ENCODE measurements around the gene FGG. TPM values are rescaled to one million over a fixed set of nuclear protein-coding genes. Genes with fewer than 3 reads are reported as not detected.

FGG gene
- total and polyA plus RNA-seq, 2 of the 8 experiments (the other 6 are each of a cell fraction or from before 2014, with no cell fraction given): not detected

DNA sequence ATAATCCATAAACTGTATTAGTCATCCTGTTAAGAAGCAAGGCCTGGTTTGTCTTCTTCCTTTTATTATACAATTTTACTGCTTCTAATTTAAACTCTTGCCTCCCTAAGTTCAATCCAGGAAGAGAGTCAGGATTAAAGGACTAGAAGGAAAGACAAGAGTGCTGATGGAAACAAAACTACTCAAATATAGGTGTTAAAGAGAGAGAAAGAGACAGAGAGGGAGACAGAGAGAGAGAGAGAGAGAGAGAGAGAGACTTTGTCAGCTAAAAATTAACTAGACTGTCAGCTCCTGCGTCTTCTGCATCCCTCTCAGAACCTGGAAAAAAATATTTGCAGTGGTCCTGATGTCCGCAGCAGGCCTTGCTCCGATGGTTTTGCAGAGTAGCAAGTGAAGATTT is 13.5 kb upstream of the FGG start:
- Histone ChIP-seq H3K9ac (replicated peaks in 1 of 4; ENCODE audit: extremely low read depth in 1 of 4, low read depth in 3 of 4, low read length in 3 of 4) (no peak overlapping the region), H3K4ac (replicated peaks; ENCODE audit: insufficient read length, low read depth, low read length) (no peak overlapping the region), H3K27ac (ENCODE audit: low read depth, low read length) (no peak overlapping the region), H3K4me3 (ENCODE audit: extremely low read depth in 1 of 4, insufficient read depth in 2 of 4, low read depth in 3 of 4, low read length in 4 of 4) (peak overlapping the region in 1 of 4 experiments; percentile 69; a peak in 1 of 8 replicates), H3K56ac (replicated peaks; ENCODE audit: insufficient read length, low read depth, low read length) (no peak overlapping the region), H3K79me2 (ENCODE audit: control insufficient read depth in 1 of 2, insufficient read depth in 2 of 2, low read length in 2 of 2) (no peaks in the 10 kb centered on the region), H2BK120ac (replicated peaks; ENCODE audit: low read depth, low read length) (no peak overlapping the region), H2BK15ac (ENCODE audit: low read length) (no peak overlapping the region), H3K9me3 (ENCODE audit: insufficient read depth in 2 of 2, low read depth in 1 of 2, low read length in 1 of 2) (no peaks in the 10 kb centered on the region), H3K4me2 (ENCODE audit: insufficient read depth in 1 of 2, low read depth in 2 of 2, low read length in 2 of 2) (peak overlapping the region; percentile 79 to 83; a peak in 3 of 4 replicates), H3K36me3 (ENCODE audit: control insufficient read depth in 2 of 4, insufficient read depth in 4 of 4, low read length in 3 of 4) (no peaks in the 10 kb centered on the region), H4K5ac (ENCODE audit: insufficient read length, low read depth, low read length) (no peak overlapping the region), H4K91ac (replicated peaks; ENCODE audit: insufficient read length, low read length) (no peak overlapping the region), H2BK20ac (ENCODE audit: low read length) (no peak overlapping the region), H3K23me2 (ENCODE audit: low read depth, low read length) (peaks cover 8% of the 10 kb centered on the region; the same call in 1 of the 2 replicates), H4K8ac (ENCODE audit: extremely low read depth, insufficient read depth, low read length) (no peak overlapping the region), H3K79me1 (ENCODE audit: low read depth, low read length) (no peaks in the 10 kb centered on the region), H3K27me3 (replicated peaks in 1 of 4; ENCODE audit: control insufficient read depth in 3 of 4, extremely low read depth in 1 of 4, insufficient read depth in 3 of 4, low read length in 3 of 4) (peaks cover 1 to 22% (median 11%) of the 10 kb centered on the region in 4 experiments), H2BK5ac (ENCODE audit: low read depth, low read length) (no peak overlapping the region), H3K18ac (ENCODE audit: extremely low read depth, low read length) (no peak overlapping the region), H3K23ac (ENCODE audit: insufficient read length) (no peak overlapping the region), H2AFZ (ENCODE audit: low read length) (peak overlapping the region; percentile 89; the same call in 1 of the 2 replicates), H3K4me1 (replicated peaks in 1 of 4; ENCODE audit: control insufficient read depth in 3 of 4, insufficient read depth in 4 of 4, low read length in 3 of 4) (peaks cover 0 to 4% (median 1%) of the 10 kb centered on the region in 4 experiments; a peak in 2 of 7 replicates), H2BK12ac (ENCODE audit: low read depth, low read length) (no peak overlapping the region), H2AK5ac (ENCODE audit: low read depth, low read length) (no peak overlapping the region), H3K14ac (ENCODE audit: insufficient read length) (no peak overlapping the region), H4K20me1 (replicated peaks in 1 of 2; ENCODE audit: control insufficient read depth in 1 of 2, insufficient read depth in 2 of 2, low read length in 2 of 2) (no peaks in the 10 kb centered on the region)
- no peak for DNase-seq (ENCODE audit: low read depth in 1 of 2, low spot score in 2 of 2)
- FAIRE-seq: no peak
- ChIA-PET POLR2A (ENCODE audit: partially characterized antibody) (interaction anchor here (1.2 to 3.0 kb wide), 2 partner anchors 77 to 115 kb away, joined by 3 to 13 read pairs; partner anchors contain the start of gene PLRG1), CTCF (ENCODE audit: partially characterized antibody) (interaction anchor here (0.8 to 10.6 kb wide), 21 partner anchors 8 to 432 kb away, joined by 3 to 283 read pairs (median 6); partner anchors contain the start of genes FGG, PLRG1 and RBM46)
- 96% methylated on average over 3 of the region's 3 CpGs; no CpG with 5 or more reads in 1 of the 2 experiments for WGBS, 2 experiments (ENCODE audit: extremely low coverage in 1 of 2, insufficient coverage in 1 of 2, insufficient read length in 1 of 2, insufficient replicate concordance in 2 of 2, low coverage in 1 of 2, low lambda C conversion rate in 2 of 2, missing lambda C conversion rate in 1 of 2)
- TF ChIP-seq HDAC6 (IDR thresholded peaks at IDR 0.05; ENCODE audit: low read depth, low read length) (no peak), RAD21 (IDR thresholded peaks at IDR 0.05 in 1 of 2, conservative IDR thresholded peaks at IDR 0.05 in 1 of 2; ENCODE audit: low read depth in 2 of 2, low read length in 2 of 2) (no peak), BACH1 (IDR thresholded peaks at IDR 0.05; ENCODE audit: low read length) (no peak), ASH2L (IDR thresholded peaks at IDR 0.05; ENCODE audit: low read length) (no peak), SIRT6 (IDR thresholded peaks at IDR 0.05; ENCODE audit: low read length) (no peak), KDM4A (IDR thresholded peaks at IDR 0.05; ENCODE audit: low read depth, low read length, severe bottlenecking) (no peak), TBP (IDR thresholded peaks at IDR 0.05; ENCODE audit: low read depth, low read length) (no peak), RFX5 (IDR thresholded peaks at IDR 0.05; ENCODE audit: borderline replicate concordance, low read depth, low read length) (no peak), CHD1 (IDR thresholded peaks at IDR 0.05; ENCODE audit: low read depth, low read length) (no peak), KDM5A (IDR thresholded peaks at IDR 0.05; ENCODE audit: low read length) (no peak), NRF1 (IDR thresholded peaks at IDR 0.05; ENCODE audit: low read depth, low read length) (no peak), POLR2AphosphoS5 (IDR thresholded peaks at IDR 0.05; ENCODE audit: low read depth, low read length) (no peak), RXRA (IDR thresholded peaks at IDR 0.05; ENCODE audit: insufficient read depth, low read depth, low read length) (no peak), CREB1 (IDR thresholded peaks at IDR 0.05) (no peak), TCF12 (IDR thresholded peaks at IDR 0.05; ENCODE audit: low read depth, low read length) (no peak)

Measured in H1 (cell line).